Measurements from ENCODE around the gene MALRD1. TPM values are rescaled to one million over a fixed set of nuclear protein-coding genes. Genes with fewer than 3 reads are reported as not detected.
"Not testable (repeated sequence)": the region's sequence is repeated elsewhere in the genome, so short reads cannot be mapped to it uniquely, and the experiment has no call there.

The MALRD1 gene
- total RNA-seq, 1 experiment from 2014 or later = 0.50 TPM

DNA sequence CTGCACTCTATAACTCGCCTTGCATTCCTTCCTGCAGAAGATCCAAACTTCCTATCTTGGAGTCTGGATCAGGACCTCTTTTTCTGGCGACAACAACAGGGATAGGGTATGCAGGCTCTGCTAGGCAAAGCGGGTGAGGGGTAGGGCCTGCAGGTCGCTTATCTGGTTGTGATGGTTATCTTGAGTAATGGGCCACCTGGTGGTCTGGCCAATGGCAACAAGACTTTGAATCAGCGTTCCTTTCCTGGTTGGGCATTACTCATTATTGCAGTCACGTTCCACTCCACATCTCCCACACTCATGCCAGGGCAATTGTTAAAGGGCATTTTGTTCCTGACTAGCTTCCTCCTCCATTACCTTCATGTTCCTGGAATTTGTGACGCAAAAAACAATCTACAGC, 719.3 kb downstream of the MALRD1 start (continued):
- TF ChIP-seq, protein P1, sequence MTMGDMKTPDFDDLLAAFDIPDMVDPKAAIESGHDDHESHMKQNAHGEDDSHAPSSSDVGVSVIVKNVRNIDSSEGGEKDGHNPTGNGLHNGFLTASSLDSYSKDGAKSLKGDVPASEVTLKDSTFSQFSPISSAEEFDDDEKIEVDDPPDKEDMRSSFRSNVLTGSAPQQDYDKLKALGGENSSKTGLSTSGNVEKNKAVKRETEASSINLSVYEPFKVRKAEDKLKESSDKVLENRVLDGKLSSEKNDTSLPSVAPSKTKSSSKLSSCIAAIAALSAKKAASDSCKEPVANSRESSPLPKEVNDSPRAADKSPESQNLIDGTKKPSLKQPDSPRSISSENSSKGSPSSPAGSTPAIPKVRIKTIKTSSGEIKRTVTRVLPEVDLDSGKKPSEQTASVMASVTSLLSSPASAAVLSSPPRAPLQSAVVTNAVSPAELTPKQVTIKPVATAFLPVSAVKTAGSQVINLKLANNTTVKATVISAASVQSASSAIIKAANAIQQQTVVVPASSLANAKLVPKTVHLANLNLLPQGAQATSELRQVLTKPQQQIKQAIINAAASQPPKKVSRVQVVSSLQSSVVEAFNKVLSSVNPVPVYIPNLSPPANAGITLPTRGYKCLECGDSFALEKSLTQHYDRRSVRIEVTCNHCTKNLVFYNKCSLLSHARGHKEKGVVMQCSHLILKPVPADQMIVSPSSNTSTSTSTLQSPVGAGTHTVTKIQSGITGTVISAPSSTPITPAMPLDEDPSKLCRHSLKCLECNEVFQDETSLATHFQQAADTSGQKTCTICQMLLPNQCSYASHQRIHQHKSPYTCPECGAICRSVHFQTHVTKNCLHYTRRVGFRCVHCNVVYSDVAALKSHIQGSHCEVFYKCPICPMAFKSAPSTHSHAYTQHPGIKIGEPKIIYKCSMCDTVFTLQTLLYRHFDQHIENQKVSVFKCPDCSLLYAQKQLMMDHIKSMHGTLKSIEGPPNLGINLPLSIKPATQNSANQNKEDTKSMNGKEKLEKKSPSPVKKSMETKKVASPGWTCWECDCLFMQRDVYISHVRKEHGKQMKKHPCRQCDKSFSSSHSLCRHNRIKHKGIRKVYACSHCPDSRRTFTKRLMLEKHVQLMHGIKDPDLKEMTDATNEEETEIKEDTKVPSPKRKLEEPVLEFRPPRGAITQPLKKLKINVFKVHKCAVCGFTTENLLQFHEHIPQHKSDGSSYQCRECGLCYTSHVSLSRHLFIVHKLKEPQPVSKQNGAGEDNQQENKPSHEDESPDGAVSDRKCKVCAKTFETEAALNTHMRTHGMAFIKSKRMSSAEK (CRISPR knock-in tag; IDR thresholded peaks at IDR 0.05; ENCODE audit: borderline replicate concordance) = no peak

DNA sequence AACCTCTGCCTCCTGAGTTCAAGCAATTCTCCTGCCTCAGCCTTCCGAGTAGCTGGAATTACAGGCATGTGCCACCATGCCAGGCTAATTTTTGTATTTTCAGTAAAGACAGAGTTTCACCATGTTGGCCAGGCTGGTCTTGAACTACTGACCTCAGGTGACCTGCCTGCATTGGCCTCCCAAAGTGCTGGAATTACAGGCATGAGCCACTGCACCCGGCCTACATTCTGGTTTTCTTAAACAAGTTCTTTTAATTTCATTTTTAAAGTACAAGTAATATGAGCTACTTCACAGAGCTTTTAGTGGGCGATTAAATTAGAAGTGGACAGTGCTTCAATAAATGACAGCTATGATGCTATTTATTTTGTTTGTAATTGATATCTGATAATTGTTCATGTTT, 721.2 kb downstream of the MALRD1 start:
- CTCF ChIA-PET, ATAC-seq, H3K9me3 Mint-ChIP-seq: not testable (repeated sequence)

DNA sequence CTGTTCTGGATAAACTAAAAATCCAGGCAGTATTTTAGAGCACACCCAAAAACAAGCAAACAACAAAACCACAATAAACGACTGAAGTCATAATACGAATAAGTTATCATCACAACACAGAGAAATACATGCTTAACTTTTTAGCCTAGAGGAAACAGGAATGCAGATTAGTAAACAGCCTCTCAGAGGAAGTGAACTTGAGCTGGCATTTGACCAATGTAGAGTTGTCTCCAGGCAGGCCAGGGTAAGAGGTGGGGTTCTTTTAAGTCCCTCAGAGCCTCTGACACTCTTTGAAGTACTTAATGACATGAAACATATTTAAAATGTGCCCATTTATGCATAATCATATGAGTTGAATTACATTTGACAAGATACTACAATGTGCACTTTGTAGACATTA, 724.4 kb downstream of the MALRD1 start:
- H3K27me3 Mint-ChIP-seq (ENCODE audit: low read depth) = no peaks in the 10 kb centered on the region
- no peak for TF ChIP-seq FOXK1 (CRISPR knock-in tag; IDR thresholded peaks at IDR 0.05)
- no peak for TF ChIP-seq ZNF317 (CRISPR knock-in tag; IDR thresholded peaks at IDR 0.05; ENCODE audit: borderline replicate concordance, low read depth)
- TF ChIP-seq, protein P1 (CRISPR knock-in tag; IDR thresholded peaks at IDR 0.05; ENCODE audit: borderline replicate concordance) = no peak
- TF ChIP-seq, protein P2, sequence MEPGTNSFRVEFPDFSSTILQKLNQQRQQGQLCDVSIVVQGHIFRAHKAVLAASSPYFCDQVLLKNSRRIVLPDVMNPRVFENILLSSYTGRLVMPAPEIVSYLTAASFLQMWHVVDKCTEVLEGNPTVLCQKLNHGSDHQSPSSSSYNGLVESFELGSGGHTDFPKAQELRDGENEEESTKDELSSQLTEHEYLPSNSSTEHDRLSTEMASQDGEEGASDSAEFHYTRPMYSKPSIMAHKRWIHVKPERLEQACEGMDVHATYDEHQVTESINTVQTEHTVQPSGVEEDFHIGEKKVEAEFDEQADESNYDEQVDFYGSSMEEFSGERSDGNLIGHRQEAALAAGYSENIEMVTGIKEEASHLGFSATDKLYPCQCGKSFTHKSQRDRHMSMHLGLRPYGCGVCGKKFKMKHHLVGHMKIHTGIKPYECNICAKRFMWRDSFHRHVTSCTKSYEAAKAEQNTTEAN (CRISPR knock-in tag; IDR thresholded peaks at IDR 0.05) = no peak
- TF ChIP-seq NFE2L1 (CRISPR knock-in tag; IDR thresholded peaks at IDR 0.05) = no peak
- TF ChIP-seq, protein P3, sequence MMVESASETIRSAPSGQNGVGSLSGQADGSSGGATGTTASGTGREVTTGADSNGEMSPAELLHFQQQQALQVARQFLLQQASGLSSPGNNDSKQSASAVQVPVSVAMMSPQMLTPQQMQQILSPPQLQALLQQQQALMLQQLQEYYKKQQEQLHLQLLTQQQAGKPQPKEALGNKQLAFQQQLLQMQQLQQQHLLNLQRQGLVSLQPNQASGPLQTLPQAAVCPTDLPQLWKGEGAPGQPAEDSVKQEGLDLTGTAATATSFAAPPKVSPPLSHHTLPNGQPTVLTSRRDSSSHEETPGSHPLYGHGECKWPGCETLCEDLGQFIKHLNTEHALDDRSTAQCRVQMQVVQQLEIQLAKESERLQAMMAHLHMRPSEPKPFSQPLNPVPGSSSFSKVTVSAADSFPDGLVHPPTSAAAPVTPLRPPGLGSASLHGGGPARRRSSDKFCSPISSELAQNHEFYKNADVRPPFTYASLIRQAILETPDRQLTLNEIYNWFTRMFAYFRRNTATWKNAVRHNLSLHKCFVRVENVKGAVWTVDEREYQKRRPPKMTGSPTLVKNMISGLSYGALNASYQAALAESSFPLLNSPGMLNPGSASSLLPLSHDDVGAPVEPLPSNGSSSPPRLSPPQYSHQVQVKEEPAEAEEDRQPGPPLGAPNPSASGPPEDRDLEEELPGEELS (CRISPR knock-in tag; IDR thresholded peaks at IDR 0.05) = no peak
- H3K27ac Mint-ChIP-seq = no peak overlapping the region
- H3K4me3 Mint-ChIP-seq = no peak overlapping the region
- H3K9me3 Mint-ChIP-seq = 0 out of 2 replicates have a peak, but pooled peaks cover 3% of the 10 kb centered on the region
- ChIA-PET POLR2A (no interaction called here), CTCF (no interaction called here)
- no peak for DNase-seq (ENCODE audit: low spot score)
- H3K36me3 Mint-ChIP-seq = no peaks in the 10 kb centered on the region
- ATAC-seq = no peak
- H3K4me1 Mint-ChIP-seq = peaks cover 4% of the 10 kb centered on the region

More for the DNA sequence above, 721.2 kb downstream of the MALRD1 start:
- H3K4me3 Mint-ChIP-seq; H3K36me3 Mint-ChIP-seq; H3K27ac Mint-ChIP-seq; DNase-seq (ENCODE audit: low spot score); POLR2A ChIA-PET; H3K27me3 Mint-ChIP-seq (ENCODE audit: low read depth): not testable (repeated sequence)
- H3K4me1 Mint-ChIP-seq = peaks cover 10% of the 10 kb centered on the region

DNA sequence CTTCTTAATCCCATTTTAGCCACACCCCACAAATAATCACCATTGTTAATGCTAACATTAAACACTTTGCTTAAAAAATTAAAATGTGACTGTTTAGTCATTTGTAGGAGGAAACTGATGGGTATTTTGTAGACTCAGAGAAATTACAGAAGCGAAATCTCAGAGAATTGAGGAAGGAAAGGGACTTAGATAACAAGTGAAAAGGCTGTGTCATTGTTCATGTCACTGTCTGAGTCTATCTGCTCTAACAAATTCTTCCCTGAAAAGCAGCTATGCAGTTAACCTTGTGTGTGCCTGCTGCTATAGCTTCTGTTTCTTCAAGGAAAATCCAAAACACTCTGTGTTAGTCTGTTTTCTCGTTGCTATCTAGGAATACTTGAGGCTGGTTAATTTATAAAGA, 726.7 kb downstream of the MALRD1 start:
- ATAC-seq = no peak
- Mint-ChIP-seq H3K4me1 (peaks cover 2% of the 10 kb centered on the region; the same call in 1 of the 2 replicates), H3K9me3 (0 out of 2 replicates have a peak, but pooled peaks cover 3% of the 10 kb centered on the region), H3K36me3 (no peaks in the 10 kb centered on the region), H3K27ac (no peak overlapping the region), H3K27me3 (ENCODE audit: low read depth) (no peaks in the 10 kb centered on the region), H3K4me3 (no peak overlapping the region)
- POLR2A ChIA-PET = no interaction called here
- no peak for DNase-seq (ENCODE audit: low spot score)
- CTCF ChIA-PET = no interaction called here
- TF ChIP-seq SMAD4 (CRISPR knock-in tag; IDR thresholded peaks at IDR 0.05) (no peak), JAZF1 (CRISPR knock-in tag; IDR thresholded peaks at IDR 0.05) (no peak), NFATC4 (CRISPR knock-in tag; IDR thresholded peaks at IDR 0.05) (no peak), SMAD3 (CRISPR knock-in tag; IDR thresholded peaks at IDR 0.05; ENCODE audit: borderline replicate concordance) (no peak), ZNF263 (CRISPR knock-in tag; IDR thresholded peaks at IDR 0.05; ENCODE audit: low read depth) (no peak)
- TF ChIP-seq, protein P4, sequence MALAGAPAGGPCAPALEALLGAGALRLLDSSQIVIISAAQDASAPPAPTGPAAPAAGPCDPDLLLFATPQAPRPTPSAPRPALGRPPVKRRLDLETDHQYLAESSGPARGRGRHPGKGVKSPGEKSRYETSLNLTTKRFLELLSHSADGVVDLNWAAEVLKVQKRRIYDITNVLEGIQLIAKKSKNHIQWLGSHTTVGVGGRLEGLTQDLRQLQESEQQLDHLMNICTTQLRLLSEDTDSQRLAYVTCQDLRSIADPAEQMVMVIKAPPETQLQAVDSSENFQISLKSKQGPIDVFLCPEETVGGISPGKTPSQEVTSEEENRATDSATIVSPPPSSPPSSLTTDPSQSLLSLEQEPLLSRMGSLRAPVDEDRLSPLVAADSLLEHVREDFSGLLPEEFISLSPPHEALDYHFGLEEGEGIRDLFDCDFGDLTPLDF (CRISPR knock-in tag; IDR thresholded peaks at IDR 0.05) = no peak
- TF ChIP-seq, protein P5, sequence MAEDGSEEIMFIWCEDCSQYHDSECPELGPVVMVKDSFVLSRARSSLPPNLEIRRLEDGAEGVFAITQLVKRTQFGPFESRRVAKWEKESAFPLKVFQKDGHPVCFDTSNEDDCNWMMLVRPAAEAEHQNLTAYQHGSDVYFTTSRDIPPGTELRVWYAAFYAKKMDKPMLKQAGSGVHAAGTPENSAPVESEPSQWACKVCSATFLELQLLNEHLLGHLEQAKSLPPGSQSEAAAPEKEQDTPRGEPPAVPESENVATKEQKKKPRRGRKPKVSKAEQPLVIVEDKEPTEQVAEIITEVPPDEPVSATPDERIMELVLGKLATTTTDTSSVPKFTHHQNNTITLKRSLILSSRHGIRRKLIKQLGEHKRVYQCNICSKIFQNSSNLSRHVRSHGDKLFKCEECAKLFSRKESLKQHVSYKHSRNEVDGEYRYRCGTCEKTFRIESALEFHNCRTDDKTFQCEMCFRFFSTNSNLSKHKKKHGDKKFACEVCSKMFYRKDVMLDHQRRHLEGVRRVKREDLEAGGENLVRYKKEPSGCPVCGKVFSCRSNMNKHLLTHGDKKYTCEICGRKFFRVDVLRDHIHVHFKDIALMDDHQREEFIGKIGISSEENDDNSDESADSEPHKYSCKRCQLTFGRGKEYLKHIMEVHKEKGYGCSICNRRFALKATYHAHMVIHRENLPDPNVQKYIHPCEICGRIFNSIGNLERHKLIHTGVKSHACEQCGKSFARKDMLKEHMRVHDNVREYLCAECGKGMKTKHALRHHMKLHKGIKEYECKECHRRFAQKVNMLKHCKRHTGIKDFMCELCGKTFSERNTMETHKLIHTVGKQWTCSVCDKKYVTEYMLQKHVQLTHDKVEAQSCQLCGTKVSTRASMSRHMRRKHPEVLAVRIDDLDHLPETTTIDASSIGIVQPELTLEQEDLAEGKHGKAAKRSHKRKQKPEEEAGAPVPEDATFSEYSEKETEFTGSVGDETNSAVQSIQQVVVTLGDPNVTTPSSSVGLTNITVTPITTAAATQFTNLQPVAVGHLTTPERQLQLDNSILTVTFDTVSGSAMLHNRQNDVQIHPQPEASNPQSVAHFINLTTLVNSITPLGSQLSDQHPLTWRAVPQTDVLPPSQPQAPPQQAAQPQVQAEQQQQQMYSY (CRISPR knock-in tag; IDR thresholded peaks at IDR 0.05) = no peak
